Omental fat pad (tissue), 4 donors: ENCODE measurements around the gene BACE2. TPM values are rescaled to one million over a fixed set of nuclear protein-coding genes. Genes with fewer than 3 reads are reported as not detected.
"Not testable (repeated sequence)": the region's sequence is repeated elsewhere in the genome, so short reads cannot be mapped to it uniquely, and the experiment has no call there.

Experiments
- ATAC-seq: fragments of 150-250 bp; one replicate; pipeline ENCODE4 v1.9.1; 2016; ENCODE audit warnings: mild to moderate bottlenecking, moderate library complexity; ENCODE audit not compliant: low FRiP score
- DNase-seq: peaks from one replicate; pipeline ENCODE4 v3.0.0-alpha.2; 2019; ENCODE audit warnings: low spot score
- total RNA-seq, 4 donors: library from RNA; depleted of rRNA; stranded (reverse); fragments of >200 nt; gene quantifications; one replicate each; pipeline ENCODE4 v1.1.0, GENCODE V29; 2016
- TF ChIP-seq, protein P1 (sequence below), 3 donors: fragments of 450-650 bp; IDR thresholded peaks; one replicate each; pipeline ENCODE4 v1.5.1; 2016 to 2017; ENCODE audit warnings: antibody characterized with exemption in 3 of 3, mild to moderate bottlenecking in 3 of 3, moderate library complexity in 2 of 3

BACE2 gene
- total RNA-seq, 4 donors from 2014 or later = 23.5 to 39.3 (median 37.0) TPM

- no peak for DNase-seq
- no peak for ATAC-seq
- TF ChIP-seq, protein P1, sequence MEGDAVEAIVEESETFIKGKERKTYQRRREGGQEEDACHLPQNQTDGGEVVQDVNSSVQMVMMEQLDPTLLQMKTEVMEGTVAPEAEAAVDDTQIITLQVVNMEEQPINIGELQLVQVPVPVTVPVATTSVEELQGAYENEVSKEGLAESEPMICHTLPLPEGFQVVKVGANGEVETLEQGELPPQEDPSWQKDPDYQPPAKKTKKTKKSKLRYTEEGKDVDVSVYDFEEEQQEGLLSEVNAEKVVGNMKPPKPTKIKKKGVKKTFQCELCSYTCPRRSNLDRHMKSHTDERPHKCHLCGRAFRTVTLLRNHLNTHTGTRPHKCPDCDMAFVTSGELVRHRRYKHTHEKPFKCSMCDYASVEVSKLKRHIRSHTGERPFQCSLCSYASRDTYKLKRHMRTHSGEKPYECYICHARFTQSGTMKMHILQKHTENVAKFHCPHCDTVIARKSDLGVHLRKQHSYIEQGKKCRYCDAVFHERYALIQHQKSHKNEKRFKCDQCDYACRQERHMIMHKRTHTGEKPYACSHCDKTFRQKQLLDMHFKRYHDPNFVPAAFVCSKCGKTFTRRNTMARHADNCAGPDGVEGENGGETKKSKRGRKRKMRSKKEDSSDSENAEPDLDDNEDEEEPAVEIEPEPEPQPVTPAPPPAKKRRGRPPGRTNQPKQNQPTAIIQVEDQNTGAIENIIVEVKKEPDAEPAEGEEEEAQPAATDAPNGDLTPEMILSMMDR (IDR thresholded peaks at IDR 0.05) = no peak
These were observed 75.1 kb downstream of the BACE2 start for GRCh38 chr21:41243107-41243506.

- DNase-seq, ATAC-seq: not testable (repeated sequence)
These were observed 76.4 kb downstream of the BACE2 start for GRCh38 chr21:41244266-41244880.

GRCh38 chr21:41245509-41246135 lies 77.7 kb downstream of the BACE2 start:
- no peak for DNase-seq
- TF ChIP-seq, protein P1 (IDR thresholded peaks at IDR 0.05) = no peak

DNA sequence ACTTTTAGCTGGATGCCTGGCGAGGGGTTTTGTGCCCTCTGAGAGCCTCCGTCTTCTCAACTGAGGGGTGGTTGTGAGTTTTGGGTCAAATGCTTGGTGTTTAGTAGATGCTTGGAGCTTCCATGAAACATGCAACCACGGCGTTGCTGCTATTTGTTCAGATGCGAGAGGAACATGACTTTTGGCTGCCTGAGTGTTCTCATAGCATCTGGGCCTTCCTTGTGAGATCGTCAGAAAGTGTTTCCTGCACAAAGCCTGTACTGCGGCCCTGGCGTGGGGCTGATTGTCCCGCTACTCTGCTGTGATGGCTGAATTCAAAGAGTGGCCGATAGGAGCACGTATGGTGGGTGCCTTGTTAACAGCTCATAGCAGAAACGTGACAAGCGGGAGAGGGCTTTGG lies 78.8 kb downstream of the BACE2 start:
- TF ChIP-seq, protein P1 (IDR thresholded peaks at IDR 0.05) = no peak
- DNase-seq (no peak), ATAC-seq (no peak)

More at GRCh38 chr21:41245509-41246135, 77.7 kb downstream of the BACE2 start:
- ATAC-seq = no peak

- no peak for ATAC-seq
- DNase-seq = no peak
- TF ChIP-seq, protein P1 (IDR thresholded peaks at IDR 0.05) = no peak
These were observed 79.9 kb downstream of the BACE2 start for GRCh38 chr21:41247561-41248545.

DNA sequence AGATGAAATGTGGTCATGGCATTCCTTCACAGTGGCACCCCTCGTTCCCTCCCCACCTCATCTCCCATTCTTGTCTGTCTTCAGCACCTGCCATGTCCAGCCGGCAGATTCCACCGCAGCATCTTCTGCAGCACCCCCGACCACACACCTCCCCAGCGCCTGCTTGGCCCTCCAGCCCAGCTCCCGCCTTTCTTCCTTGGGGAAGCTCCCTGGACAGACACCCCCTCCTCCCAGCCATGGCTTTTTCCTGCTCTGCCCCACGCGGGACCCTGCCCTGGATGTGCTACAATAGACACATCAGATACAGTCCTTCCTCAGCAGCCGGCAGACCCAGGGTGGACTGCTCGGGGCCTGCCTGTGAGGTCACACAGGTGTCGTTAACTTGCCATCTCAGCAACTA lies 81.5 kb downstream of the BACE2 start:
- TF ChIP-seq, protein P1 (IDR thresholded peaks at IDR 0.05) = no peak
- ATAC-seq = no peak

GRCh38 chr21:41250519-41250918 lies 82.6 kb downstream of the BACE2 start:
- TF ChIP-seq, protein P1 (IDR thresholded peaks at IDR 0.05) = no peak
- no peak for DNase-seq
- no peak for ATAC-seq

More for the DNA sequence above, 81.5 kb downstream of the BACE2 start:
- DNase-seq = no peak
